K562 (cell line): ENCODE data around the gene SERTAD1. TPM values are rescaled to one million over a fixed set of nuclear protein-coding genes. Genes with fewer than 3 reads are reported as not detected.

ENCODE experiments used
- CBX3 ChIP-seq, 2 experiments: IDR thresholded peaks; 1 replicate in 1 of 2; 2 replicates in 1 of 2; pipeline ENCODE4 v1.6.1; 2012; ENCODE audit warnings: inconsistent platforms in 2 of 2, low read length in 2 of 2, borderline replicate concordance in 1 of 2, control low read depth in 1 of 2
- ELF4 ChIP-seq: fragments of 450-650 bp; formaldehyde crosslinking; IDR thresholded peaks from 2 replicates; pipeline ENCODE4 v1.4.0; 2022; ENCODE audit warnings: missing genetic modification characterization
- HCFC1 ChIP-seq: IDR thresholded peaks from 2 replicates; pipeline ENCODE4 v1.6.1; 2012; ENCODE audit warnings: low read depth, low read length, improper control_type of control experiment
- HDGF ChIP-seq: fragments of 450-650 bp; IDR thresholded peaks from 2 replicates; pipeline ENCODE4 v1.6.1; 2016
- HMGN3 ChIP-seq: IDR thresholded peaks from 2 replicates; pipeline ENCODE4 v1.6.1; 2011; ENCODE audit warnings: borderline replicate concordance, low read depth, mild to moderate bottlenecking, mixed read lengths, low read length; ENCODE audit not compliant: insufficient read length; ENCODE audit errors: extremely low read depth
- JUND ChIP-seq, 2 experiments: IDR thresholded peaks; 2 replicates in 1 of 2; 3 replicates in 1 of 2; pipeline ENCODE4 v1.6.1; 2011; ENCODE audit warnings: borderline replicate concordance in 2 of 2, low read depth in 2 of 2, low read length in 2 of 2, improper control_type of control experiment in 1 of 2, missing biosample characterization in 1 of 2, missing genetic modification characterization in 1 of 2, missing genetic modification reagents in 1 of 2
- KDM2B ChIP-seq: fragments of 250-450 bp; sonication (Bioruptor Pico); IDR thresholded peaks from 2 replicates; pipeline ENCODE4 v1.8.0; 2021; ENCODE audit warnings: mild to moderate bottlenecking, moderate library complexity
- PRPF4 ChIP-seq: fragments of 200-400 bp; formaldehyde crosslinking; IDR thresholded peaks from one replicate; pipeline ENCODE4 v1.6.1; 2017; ENCODE audit warnings: low read length, low read depth, mild to moderate bottlenecking; ENCODE audit not compliant: insufficient read depth, poor library complexity, severe bottlenecking
- RBM22 ChIP-seq: fragments of 200-400 bp; formaldehyde crosslinking; IDR thresholded peaks from 2 replicates; pipeline ENCODE4 v1.6.1; 2018; ENCODE audit warnings: low read length, low read depth; ENCODE audit not compliant: poor library complexity, severe bottlenecking
- SRF ChIP-seq, 2 experiments: fragments of 250-450, 450-650 bp in 1 of 2; sonication (Bioruptor Pico) in 1 of 2; sonication (generic) in 1 of 2; formaldehyde crosslinking; IDR thresholded peaks; 2 replicates each; pipeline versions ENCODE4 v1.5.0 to v1.5.1; 2020 to 2022; ENCODE audit warnings: mild to moderate bottlenecking in 1 of 2, missing genetic modification reagents in 1 of 2
- UBTF ChIP-seq, 2 experiments: IDR thresholded peaks; 2 replicates each; pipeline ENCODE4 v1.6.1; 2012; ENCODE audit warnings: improper control_type of control experiment in 2 of 2, low read depth in 2 of 2, low read length in 2 of 2, borderline replicate concordance in 1 of 2
- WHSC1 ChIP-seq: IDR thresholded peaks from one replicate; pipeline ENCODE4 v1.6.1; 2012; ENCODE audit warnings: low read length, control low read depth, inconsistent platforms
- YBX1 ChIP-seq: fragments of 450-650 bp; IDR thresholded peaks from 2 replicates; pipeline ENCODE4 v1.7.1; 2016; ENCODE audit warnings: mild to moderate bottlenecking
- ZNF589 ChIP-seq: fragments of 200-800 bp; sonication (Bioruptor generic); IDR thresholded peaks from 2 replicates; pipeline ENCODE4 v1.6.1; 2016; ENCODE audit warnings: low read depth, missing genetic modification characterization, missing compliant biosample characterization
- ZNF609 ChIP-seq: sonication (generic); formaldehyde crosslinking; IDR thresholded peaks from 2 replicates; pipeline ENCODE4 v1.8.1; 2023; ENCODE audit warnings: missing genetic modification reagents, mild to moderate bottlenecking, borderline replicate concordance
- polyA plus RNA-seq, 8 experiments: library from polyadenylated mRNA; depleted of rRNA in 4 of 8; stranded (reverse) in 5 of 8; unstranded in 3 of 8; fragments of >200 nt; fragmentation: Nextera tagmentation in 2 of 8; fragmentation: Illumina TruSeq in 1 of 8; extraction: Ambion mirVana in 2 of 8; extraction: Trizol in 1 of 8; gene quantifications; 2 replicates each; pipeline versions ENCODE4 v1.2.1 to v1.2.3, GENCODE V29; 2011 to 2014; ENCODE audit warnings: inconsistent platforms in 1 of 8, missing spikeins in 1 of 8
- total RNA-seq, 7 experiments: library from RNA; depleted of rRNA in 6 of 7; stranded (reverse); fragments of >200 nt in 6 of 7; fragmentation: Illumina TruSeq in 2 of 7; extraction: Trizol in 2 of 7; gene quantifications; 2 replicates each; pipeline versions ENCODE4 v1.2.1 to v1.2.3, GENCODE V29; 2011 to 2021; ENCODE audit warnings: low replicate concordance in 1 of 7
- TF ChIP-seq, protein P1 (sequence below): sonication (generic); formaldehyde crosslinking; IDR thresholded peaks from 2 replicates; pipeline ENCODE4 v1.8.0; 2022; ENCODE audit warnings: mild to moderate bottlenecking, low read depth, missing genetic modification reagents

Gene SERTAD1
- total and polyA plus RNA-seq, 9 of the 15 experiments (the other 6 are each of a cell fraction or from before 2014, with no cell fraction given) = 0.15 to 8.7 (median 4.9) TPM

DNA sequence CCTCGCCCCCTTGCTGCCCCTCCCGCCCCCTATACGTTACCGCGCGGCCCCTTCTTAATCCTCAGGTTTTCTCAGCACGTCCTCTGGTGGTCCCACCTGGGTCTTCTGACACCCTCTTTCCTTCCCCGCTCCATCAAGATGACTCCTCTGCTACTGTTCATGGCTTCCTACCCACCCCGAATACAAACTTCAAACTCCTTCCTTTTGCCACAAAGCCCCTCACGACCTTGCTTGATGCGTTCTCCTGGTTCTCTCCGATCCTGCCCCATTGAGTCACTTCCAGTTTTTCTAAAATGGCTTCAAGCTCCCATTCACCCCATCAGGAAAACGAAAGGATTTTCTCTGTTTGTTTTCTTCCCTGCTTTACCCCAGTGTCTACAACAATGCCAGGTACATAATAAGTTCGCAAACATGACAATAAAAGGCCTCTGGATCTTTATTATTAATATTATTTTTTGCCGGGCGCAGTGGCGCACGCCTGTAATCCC lies 19.1 kb upstream of the SERTAD1 start (continued):
- TF ChIP-seq, protein P1, sequence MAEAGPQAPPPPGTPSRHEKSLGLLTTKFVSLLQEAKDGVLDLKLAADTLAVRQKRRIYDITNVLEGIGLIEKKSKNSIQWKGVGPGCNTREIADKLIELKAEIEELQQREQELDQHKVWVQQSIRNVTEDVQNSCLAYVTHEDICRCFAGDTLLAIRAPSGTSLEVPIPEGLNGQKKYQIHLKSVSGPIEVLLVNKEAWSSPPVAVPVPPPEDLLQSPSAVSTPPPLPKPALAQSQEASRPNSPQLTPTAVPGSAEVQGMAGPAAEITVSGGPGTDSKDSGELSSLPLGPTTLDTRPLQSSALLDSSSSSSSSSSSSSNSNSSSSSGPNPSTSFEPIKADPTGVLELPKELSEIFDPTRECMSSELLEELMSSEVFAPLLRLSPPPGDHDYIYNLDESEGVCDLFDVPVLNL (CRISPR knock-in tag) = no peak
- TF ChIP-seq ZNF609 (CRISPR knock-in tag) (no peak), HDGF (no peak; the same call in 1 of the 2 replicates), CBX3 (IDR thresholded peaks at IDR 0.05; ENCODE audit: borderline replicate concordance in 1 of 2, low read length in 2 of 2) (no peak), HMGN3 (no peak), WHSC1 (no peak), KDM2B (CRISPR knock-in tag) (no peak), JUND (IDR thresholded peaks at IDR 0.05; ENCODE audit: borderline replicate concordance, low read depth, low read length) (peak; percentile 43; the same call in 1 of the 2 replicates), JUND (tag; IDR thresholded peaks at IDR 0.05; ENCODE audit: borderline replicate concordance, low read depth, low read length) (no peak), UBTF (IDR thresholded peaks at IDR 0.05; ENCODE audit: borderline replicate concordance in 1 of 2, low read depth in 2 of 2, low read length in 2 of 2) (no peak), YBX1 (no peak), RBM22 (no peak), HCFC1 (no peak), ELF4 (0 out of 2 replicates have a peak, but pooled peaks have one; percentile 25), SRF (CRISPR knock-in tag; IDR thresholded peaks at IDR 0.05) (no peak), ZNF589 (CRISPR knock-in tag) (no peak), PRPF4 (no peak)
